HG03442 (cell line): ENCODE measurements around the gene CEP68.
"Not testable (repeated sequence)": the region's sequence is repeated elsewhere in the genome, so short reads cannot be mapped to it uniquely, and the experiment has no call there.

Source experiments
- ATAC-seq: cut with Tn5 transposase; IDR thresholded peaks from one replicate; pipeline ENCODE4 v1.9.1; 2021; ENCODE audit warnings: mild to moderate bottlenecking, moderate library complexity; ENCODE audit not compliant: unreplicated experiment

The CEP68 gene

GRCh38 chr2:65129286-65129825 is 73.1 kb downstream of the CEP68 start:
- ATAC-seq = no peak

- ATAC-seq = peak; percentile 95
These were observed 73.8 kb downstream of the CEP68 start, which contains the start of gene RAB1A for GRCh38 chr2:65129826-65130663. TSS of gene RAB1A (minus strand) at chr2:65130106. CDS start at chr2:65129915, 191 bp downstream.

- ATAC-seq = peak; percentile 28
These were observed 74.5 kb downstream of the CEP68 start for GRCh38 chr2:65130664-65131175.

- not testable (repeated sequence) for ATAC-seq
These were observed 76.7 kb downstream of the CEP68 start for GRCh38 chr2:65132930-65133329.

- no peak for ATAC-seq
These were observed 77.4 kb downstream of the CEP68 start for GRCh38 chr2:65133626-65134025.

GRCh38 chr2:65134158-65134557 is 77.9 kb downstream of the CEP68 start:
- ATAC-seq = no peak

- no peak for ATAC-seq
These were observed 80.0 kb downstream of the CEP68 start for GRCh38 chr2:65136253-65136652.
